HG03571 (cell line): ENCODE measurements around the gene PRPF40A.

Source experiments
- ATAC-seq: cut with Tn5 transposase; IDR thresholded peaks from one replicate; pipeline ENCODE4 v1.9.1; 2021; ENCODE audit not compliant: unreplicated experiment

Gene PRPF40A

DNA sequence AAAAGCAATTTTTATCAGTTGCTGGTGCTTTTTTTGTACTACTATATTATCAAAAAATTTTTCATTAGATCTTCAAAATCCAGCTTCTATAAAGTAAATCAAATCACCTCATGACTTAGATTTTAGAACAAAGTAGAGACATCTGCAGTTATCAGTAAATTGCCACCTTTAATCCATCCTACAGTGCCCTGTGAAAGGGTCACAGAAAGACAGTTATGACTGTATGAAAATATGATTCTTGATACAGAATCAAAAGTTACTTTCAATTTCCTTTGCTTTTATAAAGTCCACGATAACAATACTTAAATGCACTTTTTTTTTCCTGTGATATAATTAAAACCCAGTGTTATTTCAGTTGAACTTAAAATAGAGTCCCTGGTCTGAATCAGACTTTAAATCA, 61.4 kb downstream of the PRPF40A start:
- no peak for ATAC-seq

DNA sequence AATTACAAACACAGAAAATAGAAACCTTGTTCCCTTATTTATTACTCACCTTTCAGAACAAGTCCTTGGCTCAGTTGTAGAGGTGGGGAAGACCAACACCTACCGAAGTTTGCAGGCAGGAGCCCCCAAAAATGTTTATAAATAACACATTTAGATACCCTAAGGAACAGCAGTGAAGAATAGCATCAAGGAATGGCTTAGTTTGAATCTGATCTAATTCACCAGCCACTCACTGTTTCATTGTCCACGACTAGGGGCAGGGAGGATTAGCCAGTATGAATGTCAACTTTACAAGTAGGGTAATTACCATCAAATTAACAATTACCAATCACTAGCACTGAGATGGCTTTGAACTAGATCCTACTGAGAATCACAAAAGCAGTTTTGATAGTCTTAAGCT, 65.4 kb downstream of the PRPF40A start:
- ATAC-seq: no peak

- ATAC-seq: no peak
Observed at GRCh38 chr2:152650768-152651371, 66.4 kb downstream of the PRPF40A start.

DNA sequence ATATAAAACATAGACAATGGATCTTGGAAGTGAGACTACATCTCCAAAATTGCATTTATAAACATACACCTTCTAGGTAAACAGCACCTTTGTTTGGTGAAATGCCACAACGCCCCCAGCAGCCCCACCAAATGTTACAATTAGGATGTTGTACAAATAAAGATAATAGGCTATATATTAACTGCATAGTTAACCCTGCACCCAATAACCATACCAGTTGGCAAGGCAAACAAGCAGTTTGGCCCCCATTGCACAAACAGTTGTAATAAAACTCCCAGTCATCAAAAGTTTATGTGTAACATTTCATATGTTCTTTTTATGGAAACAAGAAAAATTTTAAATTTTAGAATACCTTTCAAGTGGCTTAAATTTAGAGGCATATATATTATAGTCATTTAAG, 67.3 kb downstream of the PRPF40A start:
- no peak for ATAC-seq

DNA sequence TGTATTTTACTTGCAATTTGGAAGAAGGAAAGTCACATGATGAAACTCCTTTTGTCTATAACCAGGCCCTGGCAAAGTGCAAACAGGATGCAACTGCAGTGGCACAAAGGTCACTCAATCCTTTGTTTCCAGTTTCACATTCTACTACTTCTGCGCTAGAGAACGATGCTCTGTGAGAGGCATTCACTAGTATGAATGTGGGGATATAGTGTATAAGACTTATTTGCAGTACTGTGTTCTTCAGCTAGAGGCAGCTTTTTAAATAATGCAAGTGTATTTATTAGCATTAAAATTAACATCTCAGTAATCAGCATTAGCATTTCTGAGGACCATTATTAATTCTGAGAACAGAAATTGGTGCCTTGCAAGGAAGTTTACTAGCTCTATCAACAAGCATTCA, 68.9 kb downstream of the PRPF40A start:
- no peak for ATAC-seq

- ATAC-seq: no peak
Observed at GRCh38 chr2:152647552-152647951, 69.7 kb downstream of the PRPF40A start.

- ATAC-seq: no peak
Observed at GRCh38 chr2:152646775-152647174, 70.5 kb downstream of the PRPF40A start.

- ATAC-seq: no peak
Observed at GRCh38 chr2:152646264-152646663, 71.0 kb downstream of the PRPF40A start.

DNA sequence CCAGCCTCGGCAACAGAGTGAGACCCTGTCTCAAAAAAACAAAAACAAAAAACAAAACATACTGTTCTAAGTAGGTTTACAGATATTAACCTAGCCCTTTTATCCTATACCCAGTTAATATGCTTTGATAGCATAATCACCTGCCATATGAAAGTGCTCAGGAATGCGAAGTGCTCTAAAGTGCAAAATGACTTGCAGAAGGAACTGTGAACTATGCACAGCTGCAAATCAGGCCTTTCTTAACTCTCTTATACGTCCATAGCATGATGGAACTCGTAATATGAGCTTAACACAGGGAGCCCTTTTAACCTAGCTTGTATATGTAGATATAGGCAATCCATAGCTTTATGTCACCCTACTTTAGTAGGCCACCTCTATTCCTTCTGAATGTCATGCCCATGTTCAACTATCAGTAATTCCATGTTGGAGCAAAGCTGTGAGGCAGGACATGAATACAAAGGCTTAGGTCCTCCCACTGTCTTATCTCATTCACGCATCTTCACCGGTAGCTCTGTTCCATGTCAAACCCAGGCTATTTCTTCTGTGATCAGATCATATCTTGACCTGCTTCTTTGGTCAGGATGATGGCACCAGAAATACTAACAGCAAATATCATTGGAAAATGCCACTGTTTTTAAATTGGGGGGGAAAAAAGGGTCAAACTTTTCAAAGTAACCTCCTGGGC, 72.9 kb downstream of the PRPF40A start:
- ATAC-seq: no peak

- no peak for ATAC-seq
Observed at GRCh38 chr2:152638590-152638989, 78.7 kb downstream of the PRPF40A start.

DNA sequence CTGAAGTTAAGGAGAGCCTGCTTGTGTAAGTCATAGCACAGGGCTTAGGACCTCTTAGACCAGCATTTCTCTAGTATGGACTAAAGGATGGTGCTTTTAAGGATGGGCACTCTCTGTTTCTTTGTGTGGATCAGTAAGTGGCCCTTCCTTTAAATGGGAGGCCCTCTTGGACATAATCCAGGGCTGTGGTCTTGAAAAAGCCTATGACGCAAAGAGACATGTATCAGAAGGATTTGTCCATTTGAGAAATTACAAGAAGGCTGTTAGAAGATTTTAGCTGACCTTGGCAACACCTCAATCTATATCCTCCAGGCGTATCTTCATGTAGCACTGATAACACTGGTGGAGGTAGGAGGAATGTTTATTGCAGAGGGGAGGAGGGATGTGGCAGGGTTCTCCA, 79.2 kb downstream of the PRPF40A start:
- ATAC-seq: no peak

DNA sequence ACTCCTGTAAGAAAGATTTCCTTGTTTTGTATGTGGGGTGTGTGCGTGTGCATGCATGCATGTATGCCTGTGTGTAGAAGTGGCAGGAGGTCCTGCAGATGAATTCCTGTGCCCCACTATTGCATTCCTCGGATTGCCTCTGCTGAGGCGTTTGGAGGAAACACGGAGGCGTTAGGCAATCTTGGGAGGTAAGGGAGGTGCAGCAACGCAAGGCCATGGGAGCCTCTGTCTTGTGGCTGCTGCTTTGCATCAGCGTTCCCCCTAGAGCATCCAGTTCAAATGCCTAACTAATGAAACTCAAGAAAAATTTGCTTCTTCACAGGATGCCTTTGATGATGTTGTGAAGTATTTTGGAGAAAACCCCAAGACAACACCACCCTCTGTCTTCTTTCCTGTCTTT, 80.0 kb downstream of the PRPF40A start:
- no peak for ATAC-seq

DNA sequence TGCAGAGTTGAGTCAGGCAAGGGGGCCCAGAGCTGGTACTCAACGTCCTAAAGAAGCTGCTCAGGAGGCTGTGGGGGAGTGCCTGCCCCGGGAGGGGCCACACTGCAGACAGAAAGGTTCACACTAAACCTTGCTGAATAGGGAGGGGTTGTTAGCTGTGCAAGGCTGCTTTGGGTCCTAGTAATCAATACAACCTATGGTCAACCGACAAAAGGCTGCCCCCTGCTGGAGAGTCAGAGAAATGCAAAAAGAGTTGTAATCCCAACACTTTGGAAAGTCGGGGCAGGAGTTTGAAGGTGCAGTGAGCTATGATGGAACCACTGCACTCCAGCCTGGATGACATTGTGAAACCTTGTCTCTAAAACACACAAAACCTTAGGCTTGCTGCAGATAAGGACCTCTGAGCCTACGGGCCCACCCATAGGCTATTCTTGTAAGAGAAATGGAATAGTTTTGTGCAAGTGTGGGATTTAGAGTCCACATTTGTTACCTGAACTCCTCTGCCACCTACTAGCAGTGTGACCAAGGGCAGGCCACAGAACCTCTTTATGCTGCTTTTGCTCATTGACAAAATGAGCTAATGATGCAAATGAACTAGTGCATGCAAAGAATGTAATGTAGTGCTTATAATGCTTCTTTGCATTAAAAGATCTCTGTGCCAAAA, 81.5 kb downstream of the PRPF40A start:
- ATAC-seq: peak; percentile 57

DNA sequence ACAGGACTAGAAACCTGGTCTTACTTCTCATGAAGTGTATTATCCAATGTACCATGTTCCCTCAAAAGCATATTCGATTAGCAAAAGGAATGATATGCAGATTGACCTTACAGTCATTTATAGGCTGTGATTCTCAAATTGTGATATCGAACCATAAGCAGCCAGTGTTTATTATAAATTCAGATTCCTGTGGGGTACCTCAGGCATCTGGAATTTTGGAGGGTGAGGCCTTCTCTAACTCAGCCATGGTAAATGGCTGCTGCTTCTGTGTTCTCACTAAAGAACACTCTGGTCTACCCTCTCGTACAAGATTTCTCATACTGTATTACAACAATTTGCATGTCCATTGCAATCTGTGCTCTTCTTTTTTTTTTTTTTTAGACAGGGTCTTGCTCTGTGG, 84.5 kb downstream of the PRPF40A start:
- ATAC-seq: no peak

DNA sequence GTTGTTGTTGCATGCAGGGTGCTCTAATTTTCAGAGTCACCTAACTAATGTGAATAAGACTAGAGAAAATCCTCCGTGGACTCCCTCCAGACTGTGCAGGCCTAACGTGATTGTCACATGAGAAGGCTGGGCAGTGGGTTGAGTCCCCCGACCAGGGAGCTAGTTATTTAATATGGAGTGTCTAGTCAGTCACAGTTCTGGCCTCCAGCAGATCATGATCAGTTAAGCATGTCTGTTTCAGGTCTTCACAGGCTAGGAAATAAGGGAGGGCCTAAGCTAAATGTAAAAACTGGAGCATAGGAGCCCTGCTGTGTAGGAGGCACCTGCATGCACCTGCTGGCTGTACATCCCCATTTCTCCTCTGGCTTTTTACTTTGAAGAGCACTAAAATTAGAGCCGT, 86.8 kb downstream of the PRPF40A start:
- no peak for ATAC-seq

DNA sequence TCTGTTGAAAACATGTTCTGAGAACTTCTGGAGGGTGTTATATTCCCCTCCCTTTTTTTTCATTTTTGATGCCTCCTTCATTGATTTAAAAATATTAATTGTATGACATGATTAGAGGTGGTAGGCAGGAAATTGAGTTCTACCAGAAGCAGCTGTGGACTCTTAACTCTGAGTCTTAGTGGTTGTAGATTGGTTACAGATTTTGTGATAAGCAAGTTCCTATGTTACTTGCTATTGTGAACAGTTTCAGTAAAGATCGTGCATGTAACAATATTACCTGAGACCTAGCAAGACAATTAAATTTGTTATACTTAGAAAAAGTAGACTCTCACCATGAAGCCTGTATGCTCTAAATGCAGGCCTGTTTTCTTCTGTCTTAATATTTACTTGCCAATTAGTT, 88.1 kb downstream of the PRPF40A start:
- ATAC-seq: no peak

DNA sequence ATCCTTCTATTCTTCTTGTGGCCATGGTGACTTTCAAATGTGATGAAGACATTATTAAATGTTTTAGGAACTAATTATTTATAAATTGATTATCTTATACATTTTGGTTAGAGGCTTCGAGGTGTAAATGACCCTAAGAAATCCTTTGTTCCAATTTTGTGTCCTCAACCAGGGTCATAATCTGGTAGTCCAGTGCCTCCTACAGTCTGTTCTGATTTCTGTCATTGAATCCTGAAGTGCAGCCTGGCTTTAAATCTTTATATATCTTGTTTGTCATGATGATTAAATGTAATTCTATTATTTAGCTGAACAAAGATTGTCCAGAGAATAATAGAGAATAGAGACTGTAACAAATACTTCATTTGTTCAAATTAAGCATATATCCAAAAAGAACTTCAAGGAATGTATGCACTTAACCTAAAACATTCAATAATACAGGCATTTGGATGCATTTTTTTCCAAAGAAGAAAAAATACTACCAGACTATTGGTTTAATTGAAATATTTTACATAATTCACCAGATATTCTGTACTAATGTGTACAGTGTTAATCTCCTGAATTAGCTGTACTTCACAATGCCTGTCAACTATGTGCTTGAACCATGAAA, 89.8 kb downstream of the PRPF40A start:
- ATAC-seq: no peak

GRCh38 chr2:152626911-152627339, 90.3 kb downstream of the PRPF40A start:
- no peak for ATAC-seq

DNA sequence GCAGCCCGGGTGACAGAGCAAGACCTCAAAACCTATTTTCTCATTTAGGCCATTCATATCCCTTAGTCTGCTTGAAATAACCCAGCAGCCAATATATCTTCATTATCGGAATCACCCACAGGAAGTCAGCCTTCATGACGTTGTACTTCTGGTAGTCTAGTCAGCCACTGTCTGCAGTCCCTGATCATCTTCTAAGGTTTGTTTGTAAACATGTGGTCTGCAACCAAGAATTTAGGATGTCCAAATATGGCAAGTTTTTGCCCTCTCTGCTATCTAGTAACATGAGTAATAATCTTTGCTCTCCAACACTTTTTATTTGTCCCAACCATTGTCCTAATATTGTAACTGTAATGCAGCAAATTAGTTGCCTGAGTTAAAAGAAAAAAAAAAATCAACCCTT, 92.5 kb downstream of the PRPF40A start:
- ATAC-seq: no peak

DNA sequence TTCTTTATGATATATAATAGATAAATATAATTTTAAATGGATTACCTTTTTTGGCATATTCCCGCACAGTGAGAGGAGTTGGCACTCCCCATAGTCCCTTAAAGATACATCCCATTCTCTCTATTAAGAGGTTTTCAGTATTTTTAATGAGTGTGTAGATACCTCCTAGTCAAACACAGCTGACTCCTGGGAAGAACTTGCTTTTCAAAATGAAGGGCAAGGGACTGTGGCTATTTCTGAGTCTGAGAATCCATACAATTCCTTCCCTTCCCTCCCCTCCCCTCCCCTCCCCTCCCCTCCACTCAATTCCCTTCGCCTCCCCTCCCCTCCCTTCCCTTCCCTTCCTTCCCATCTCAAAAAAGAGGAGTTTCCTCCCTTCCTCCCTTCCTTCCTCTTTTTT, 93.5 kb downstream of the PRPF40A start:
- no peak for ATAC-seq

DNA sequence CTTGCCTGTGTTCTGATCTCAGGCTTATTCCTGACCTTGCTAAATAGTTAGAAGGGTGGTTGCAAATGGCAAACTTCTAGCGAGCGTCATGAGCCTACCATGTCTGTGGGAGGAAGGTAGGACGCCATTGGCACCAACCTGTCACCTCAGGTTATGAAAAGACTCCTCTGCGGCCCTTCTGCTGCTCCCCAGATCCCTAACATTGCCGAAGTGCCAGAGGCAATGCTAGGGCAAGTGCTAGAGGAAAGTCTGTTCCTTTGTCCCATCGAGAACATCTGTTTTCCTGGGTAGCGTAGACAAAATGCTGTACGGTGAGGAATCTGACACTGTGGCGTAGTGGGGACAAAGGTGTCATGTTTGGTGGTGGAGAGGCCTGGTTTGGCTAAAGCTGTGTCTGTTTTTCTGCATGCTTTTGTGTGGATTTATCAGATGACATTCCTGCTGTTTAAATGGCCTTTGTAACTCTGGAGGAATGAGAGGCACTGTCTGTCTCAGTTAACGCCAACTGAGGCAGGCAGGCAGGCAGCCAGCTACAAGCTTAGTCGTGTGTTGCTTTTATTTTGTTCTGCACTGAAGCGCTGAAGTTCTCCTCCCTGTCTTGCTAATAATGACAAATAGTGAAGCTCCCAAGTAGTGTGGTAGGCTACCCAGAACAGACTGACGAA, 94.1 kb downstream of the PRPF40A start:
- ATAC-seq: no peak

GRCh38 chr2:152622219-152622618, 95.0 kb downstream of the PRPF40A start:
- ATAC-seq: no peak
